Neural progenitor cell (in vitro differentiated cells): Measurements from ENCODE around the gene COL4A5.

Experiments
- CTCF ChIP-seq: fragments of 200-600 bp; sonication (generic); IDR thresholded peaks from 2 replicates; pipeline ENCODE4 v1.5.1; 2017; ENCODE audit warnings: antibody characterized with exemption, mild to moderate bottlenecking
- EZH2 ChIP-seq: fragments of 200-600 bp; sonication (generic); IDR thresholded peaks from 2 replicates; pipeline ENCODE4 v1.6.1; 2017; ENCODE audit warnings: antibody characterized with exemption, mild to moderate bottlenecking, moderate library complexity
- EZH2phosphoT487 ChIP-seq: fragments of 200-600 bp; sonication (generic); IDR thresholded peaks from 2 replicates; pipeline ENCODE4 v1.6.1; 2017; ENCODE audit warnings: antibody characterized with exemption

GRCh38 chrX:108464604-108465003, 25.0 kb downstream of the COL4A5 start:
- TF ChIP-seq CTCF (no peak), EZH2 (no peak), EZH2phosphoT487 (no peak)
